ENCODE measurements around the gene RRP8. TPM values are rescaled to one million over a fixed set of nuclear protein-coding genes. Genes with fewer than 3 reads are reported as not detected.
A peak's percentile ranks its signal among the peaks of the same experiment; 100 is the strongest.

The RRP8 gene
- total RNA-seq, 1 experiment from 2014 or later = 16.0 TPM

- Histone ChIP-seq H3K9ac (ENCODE audit: extremely low read depth, insufficient read length, low read length) (no peak overlapping the region), H3K23me2 (ENCODE audit: insufficient read length, low read depth, low read length, poor library complexity, severe bottlenecking) (no peaks in the 10 kb centered on the region), H4K8ac (replicated peaks; ENCODE audit: insufficient read length, low read depth, low read length) (no peak overlapping the region), H2BK15ac (ENCODE audit: low read depth, low read length) (no peak overlapping the region), H3K4me2 (ENCODE audit: insufficient read depth, insufficient read length, low read length) (no peak overlapping the region), H3K27me3 (ENCODE audit: insufficient read depth, low read length) (no peaks in the 10 kb centered on the region), H2BK5ac (ENCODE audit: insufficient read length, low read length) (no peak overlapping the region), H3K79me1 (ENCODE audit: insufficient read depth, low read depth, low read length, poor library complexity, severe bottlenecking) (no peaks in the 10 kb centered on the region), H4K20me1 (ENCODE audit: control insufficient read depth, insufficient read depth, insufficient read length) (no peaks in the 10 kb centered on the region), H3K18ac (ENCODE audit: insufficient read length, low read depth, low read length) (no peak overlapping the region), H3K9me3 (ENCODE audit: control insufficient read depth, low read depth, low read length) (no peaks in the 10 kb centered on the region), H4K5ac (ENCODE audit: insufficient read length, low read depth, low read length) (no peak overlapping the region), H2AFZ (ENCODE audit: low read length) (no peak overlapping the region), H3K23ac (ENCODE audit: insufficient read length, low read depth, low read length) (no peak overlapping the region), H3K4me1 (ENCODE audit: insufficient read depth, low read length) (peaks cover 4% of the 10 kb centered on the region; the same call in 1 of the 2 replicates), H3K56ac (ENCODE audit: insufficient read length, low read depth, low read length) (no peak overlapping the region), H3K4ac (ENCODE audit: low read depth, low read length) (no peak overlapping the region), H3K14ac (ENCODE audit: insufficient read depth, low read length) (no peak overlapping the region; the same call in 1 of the 2 replicates), H2BK20ac (ENCODE audit: low read depth, low read length, poor library complexity, severe bottlenecking) (no peak overlapping the region), H2BK12ac (ENCODE audit: insufficient read length, low read depth, low read length) (no peak overlapping the region), H4K91ac (ENCODE audit: insufficient read length, low read depth, low read length) (no peak overlapping the region), H2BK120ac (ENCODE audit: low read depth, low read length, poor library complexity, severe bottlenecking) (no peak overlapping the region), H3T11ph (ENCODE audit: low read length) (no peak overlapping the region), H3K79me2 (ENCODE audit: insufficient read depth, low read length) (no peaks in the 10 kb centered on the region), H2AK5ac (ENCODE audit: insufficient read length, low read length) (no peak overlapping the region), H3K27ac (ENCODE audit: insufficient read length, low read depth, low read length) (no peak overlapping the region)
- H3K4me3 Mint-ChIP-seq = no peak overlapping the region
- H3K36me3 Mint-ChIP-seq (ENCODE audit: insufficient read depth in 1 of 3, low read depth in 3 of 3) = no peaks in the 10 kb centered on the region; a peak in 2 of 7 replicates
- H3K27me3 Mint-ChIP-seq (ENCODE audit: low read depth) = no peaks in the 10 kb centered on the region
- H3K9me3 Mint-ChIP-seq = no peaks in the 10 kb centered on the region; a peak in 2 of 5 replicates
- TF ChIP-seq CTCF (conservative IDR thresholded peaks at IDR 0.05) = no peak; the same call in 2 of the 3 replicates
- H3K4me1 Mint-ChIP-seq = peaks cover 8 to 11% of the 10 kb centered on the region in 2 experiments
- H3K27ac Mint-ChIP-seq = no peak overlapping the region
- DNase-seq = peak; percentile 64
- WGBS (ENCODE audit: extremely low coverage, insufficient read length, low lambda C conversion rate) = no CpG with 5 or more reads among the region's 22 CpGs
Observed at GRCh38 chr11:6571434-6572008, 31.9 kb downstream of the RRP8 start.
